Measurements from ENCODE around the gene FUBP1. TPM values are rescaled to one million over a fixed set of nuclear protein-coding genes. Genes with fewer than 3 reads are reported as not detected.

Gene FUBP1
- total RNA-seq, 1 experiment from 2014 or later: 208 TPM

GRCh38 chr1:77977989-77978292 is 931 bp downstream of the FUBP1 start (continued):
- TF ChIP-seq ZNF512 (CRISPR knock-in tag; IDR thresholded peaks at IDR 0.05; ENCODE audit: borderline replicate concordance): no peak
- TF ChIP-seq ATF6 (CRISPR knock-in tag; IDR thresholded peaks at IDR 0.05): no peak
- TF ChIP-seq JUN (CRISPR knock-in tag; IDR thresholded peaks at IDR 0.05): no peak
- TF ChIP-seq ZNF425 (CRISPR knock-in tag; conservative IDR thresholded peaks at IDR 0.05): no peak
- TF ChIP-seq ZNF138 (CRISPR knock-in tag; conservative IDR thresholded peaks at IDR 0.05): no peak
- TF ChIP-seq ZNF396 (CRISPR knock-in tag; IDR thresholded peaks at IDR 0.05; ENCODE audit: borderline replicate concordance): no peak
- TF ChIP-seq ERG (CRISPR knock-in tag; IDR thresholded peaks at IDR 0.05): no peak
- TF ChIP-seq SP1 (CRISPR knock-in tag; conservative IDR thresholded peaks at IDR 0.05): no peak
- no peak for TF ChIP-seq NR2C2 (CRISPR knock-in tag; IDR thresholded peaks at IDR 0.05)
- TF ChIP-seq USF1 (CRISPR knock-in tag; IDR thresholded peaks at IDR 0.05): no peak
- TF ChIP-seq IRF1 (CRISPR knock-in tag; IDR thresholded peaks at IDR 0.05): no peak
- no peak for TF ChIP-seq STAT6 (CRISPR knock-in tag; conservative IDR thresholded peaks at IDR 0.05; ENCODE audit: low read depth)
- no peak for TF ChIP-seq HMGA2 (CRISPR knock-in tag; IDR thresholded peaks at IDR 0.05)

- DNase-seq (ENCODE audit: low spot score) (no peak), ATAC-seq (no peak)
- ChIA-PET CTCF (interaction anchor here (0.6 to 1.2 kb wide), 3 partner anchors 46 to 138 kb away, joined by 3 to 4 read pairs (median 4); no protein-coding TSS in a partner anchor), POLR2A (interaction anchor here (2.0 kb wide), 1 partner anchor 11 kb away, joined by 4 read pairs; no protein-coding TSS in a partner anchor)
- H3K36me3 Mint-ChIP-seq: peaks cover 18% of the 10 kb centered on the region
- no peaks in the 10 kb centered on the region for H3K9me3 Mint-ChIP-seq
- H3K4me1 Mint-ChIP-seq: peaks cover 52% of the 10 kb centered on the region
- no peak overlapping the region for H3K4me3 Mint-ChIP-seq
- peak overlapping the region; percentile 91 for H3K27ac Mint-ChIP-seq
- H3K27me3 Mint-ChIP-seq (ENCODE audit: low read depth): no peaks in the 10 kb centered on the region
- no peak for TF ChIP-seq ELF4 (CRISPR knock-in tag; IDR thresholded peaks at IDR 0.05; ENCODE audit: low read depth)
- no peak for TF ChIP-seq ZMAT4 (CRISPR knock-in tag; IDR thresholded peaks at IDR 0.05)
- no peak for TF ChIP-seq MYBL2 (CRISPR knock-in tag; IDR thresholded peaks at IDR 0.05)
- TF ChIP-seq MXD4 (CRISPR knock-in tag; IDR thresholded peaks at IDR 0.05; ENCODE audit: borderline replicate concordance): no peak
- TF ChIP-seq ZBTB43 (CRISPR knock-in tag; IDR thresholded peaks at IDR 0.05): no peak
- TF ChIP-seq PREB (CRISPR knock-in tag; IDR thresholded peaks at IDR 0.05; ENCODE audit: borderline replicate concordance): no peak
- no peak for TF ChIP-seq FOXJ3 (CRISPR knock-in tag; IDR thresholded peaks at IDR 0.05; ENCODE audit: borderline replicate concordance)
These were observed 2.3 kb downstream of the FUBP1 start for GRCh38 chr1:77976433-77977076.

Data from WTC11 (cell line).